ENCODE data around the gene PROCR.
"Not testable (repeated sequence)": the region's sequence is repeated elsewhere in the genome, so short reads cannot be mapped to it uniquely, and the experiment has no call there.

The PROCR gene

DNA sequence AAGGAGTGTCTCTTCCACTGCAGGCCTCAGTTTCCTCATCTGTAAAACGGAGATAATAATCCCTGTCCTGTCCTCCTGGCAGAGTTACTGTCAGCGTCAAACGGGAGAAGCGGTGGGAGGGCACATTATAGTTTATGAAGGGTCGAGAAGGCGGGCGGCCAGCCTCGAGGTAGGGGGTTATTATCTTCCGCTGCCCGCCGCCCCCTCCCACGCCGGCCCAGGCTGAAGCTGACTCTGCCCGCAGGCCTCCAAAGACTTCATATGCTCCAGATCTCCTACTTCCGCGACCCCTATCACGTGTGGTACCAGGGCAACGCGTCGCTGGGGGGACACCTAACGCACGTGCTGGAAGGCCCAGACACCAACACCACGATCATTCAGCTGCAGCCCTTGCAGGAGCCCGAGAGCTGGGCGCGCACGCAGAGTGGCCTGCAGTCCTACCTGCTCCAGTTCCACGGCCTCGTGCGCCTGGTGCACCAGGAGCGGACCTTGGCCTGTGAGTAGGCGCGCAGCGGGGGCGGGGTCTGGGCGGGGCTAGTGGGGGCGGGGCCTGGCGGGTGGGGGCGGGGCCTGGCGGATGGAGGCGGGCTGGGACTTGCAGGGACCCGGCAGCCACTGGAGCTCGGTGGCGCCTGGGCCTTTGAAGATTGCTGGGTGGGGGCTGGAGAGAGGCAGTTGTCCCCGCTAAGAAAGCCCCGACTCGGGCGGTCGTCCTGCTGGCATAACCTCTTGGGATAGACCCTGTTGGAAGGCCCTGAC, 2.8 kb downstream of the PROCR start:
- Mint-ChIP-seq H3K4me3 (no peak overlapping the region), H3K27me3 (no peaks in the 10 kb centered on the region), H3K36me3 (ENCODE audit: low read depth) (peaks cover 5% of the 10 kb centered on the region), H3K9me3 (no peaks in the 10 kb centered on the region), H3K4me1 (peaks cover 15% of the 10 kb centered on the region), H3K27ac (no peak overlapping the region)
- DNase-seq (no peak), ATAC-seq (no peak)

GRCh38 chr20:35176132-35176531, 4.3 kb downstream of the PROCR start:
- H3K4me3 Mint-ChIP-seq = no peak overlapping the region
- no peak overlapping the region for H3K27ac Mint-ChIP-seq
- peaks cover 5% of the 10 kb centered on the region for H3K36me3 Mint-ChIP-seq (ENCODE audit: low read depth)
- no peaks in the 10 kb centered on the region for H3K27me3 Mint-ChIP-seq
- ATAC-seq (no peak), DNase-seq (no peak)
- H3K9me3 Mint-ChIP-seq = no peaks in the 10 kb centered on the region
- H3K4me1 Mint-ChIP-seq = peaks cover 14% of the 10 kb centered on the region

DNA sequence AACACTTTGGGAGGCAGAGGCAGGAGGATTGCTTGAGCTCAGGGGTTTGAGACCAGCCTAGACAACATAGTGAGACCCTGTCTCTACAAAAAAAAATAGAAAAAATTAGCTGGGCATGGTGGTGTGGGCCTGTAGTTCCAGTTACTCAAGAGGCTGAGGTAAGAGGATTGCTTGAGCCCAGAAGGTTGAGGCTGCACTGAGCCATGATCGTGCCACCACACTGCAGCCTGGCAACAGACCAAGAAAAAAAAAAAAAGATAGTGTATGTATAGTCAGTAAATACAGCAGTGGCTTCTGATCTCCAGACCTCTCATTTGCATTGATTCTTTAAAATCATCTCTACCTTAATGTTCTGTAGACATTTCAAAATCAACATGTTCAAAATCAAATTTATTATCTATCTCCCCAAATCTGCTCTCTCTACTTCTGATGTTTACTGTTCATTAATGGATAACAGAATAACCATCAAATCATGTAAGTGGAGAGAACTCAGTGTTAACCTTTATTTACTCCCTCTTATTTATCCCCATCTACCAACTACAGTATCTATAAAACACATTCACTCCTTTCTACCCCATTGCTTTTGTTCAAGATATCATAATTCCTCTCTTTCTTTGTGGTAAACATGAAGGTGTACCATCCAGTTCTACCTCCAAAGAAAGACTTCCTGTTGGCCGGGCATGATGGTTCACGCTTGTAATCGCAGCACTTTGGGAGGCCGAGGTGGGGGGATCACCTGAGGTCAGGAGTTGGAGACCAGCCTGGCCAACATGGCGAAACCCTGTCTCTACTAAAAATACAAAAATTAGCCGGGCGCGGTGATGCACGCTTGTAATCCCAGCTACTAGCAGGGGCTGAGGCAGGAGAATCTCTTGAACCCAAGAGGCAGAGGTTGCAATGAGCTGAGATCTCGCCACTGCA, 7.7 kb downstream of the PROCR start:
- Mint-ChIP-seq H3K36me3 (ENCODE audit: low read depth) (peaks cover 5% of the 10 kb centered on the region), H3K27ac (no peak overlapping the region), H3K4me1 (no peaks in the 10 kb centered on the region), H3K4me3 (no peak overlapping the region), H3K27me3 (no peaks in the 10 kb centered on the region), H3K9me3 (no peaks in the 10 kb centered on the region)
- ATAC-seq (no peak), DNase-seq (no peak)

GRCh38 chr20:35180266-35180665, 8.4 kb downstream of the PROCR start:
- H3K4me3 Mint-ChIP-seq = no peak overlapping the region
- no peaks in the 10 kb centered on the region for H3K9me3 Mint-ChIP-seq
- H3K27ac Mint-ChIP-seq = no peak overlapping the region

DNA sequence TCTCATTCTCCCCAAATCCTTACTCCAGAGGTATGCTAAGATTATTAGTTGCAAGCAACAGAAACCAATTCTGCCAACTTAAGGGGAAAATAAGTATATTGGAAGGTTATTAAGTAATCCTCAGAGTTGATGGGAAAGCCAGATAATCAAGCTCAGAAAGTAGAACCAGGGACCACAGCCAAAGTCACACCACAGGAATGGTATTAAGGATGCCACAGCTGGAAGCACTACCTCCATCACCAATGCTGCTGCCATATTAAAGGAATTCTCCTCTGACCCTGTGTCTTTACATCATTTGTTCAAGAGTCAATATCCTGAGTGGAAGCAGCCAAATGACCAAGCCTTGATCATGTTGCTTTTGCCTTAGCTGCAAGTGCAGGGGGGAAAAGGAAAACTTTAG, 9.9 kb downstream of the PROCR start:
- no peaks in the 10 kb centered on the region for H3K27me3 Mint-ChIP-seq
- H3K4me3 Mint-ChIP-seq = no peak overlapping the region
- ATAC-seq (no peak), DNase-seq (no peak)
- H3K36me3 Mint-ChIP-seq (ENCODE audit: low read depth) = peaks cover 5% of the 10 kb centered on the region
- H3K9me3 Mint-ChIP-seq = no peaks in the 10 kb centered on the region
- no peak overlapping the region for H3K27ac Mint-ChIP-seq
- H3K4me1 Mint-ChIP-seq = no peaks in the 10 kb centered on the region

More at GRCh38 chr20:35180266-35180665, 8.4 kb downstream of the PROCR start:
- DNase-seq = no peak
- ATAC-seq = no peak
- Mint-ChIP-seq H3K36me3 (ENCODE audit: low read depth) (peaks cover 5% of the 10 kb centered on the region), H3K27me3 (no peaks in the 10 kb centered on the region), H3K4me1 (no peaks in the 10 kb centered on the region)

GRCh38 chr20:35186691-35187289, 14.9 kb downstream of the PROCR start:
- H3K4me3 Mint-ChIP-seq; H3K27ac Mint-ChIP-seq; H3K36me3 Mint-ChIP-seq (ENCODE audit: low read depth); H3K27me3 Mint-ChIP-seq; H3K9me3 Mint-ChIP-seq; H3K4me1 Mint-ChIP-seq; DNase-seq; ATAC-seq: not testable (repeated sequence)

DNA sequence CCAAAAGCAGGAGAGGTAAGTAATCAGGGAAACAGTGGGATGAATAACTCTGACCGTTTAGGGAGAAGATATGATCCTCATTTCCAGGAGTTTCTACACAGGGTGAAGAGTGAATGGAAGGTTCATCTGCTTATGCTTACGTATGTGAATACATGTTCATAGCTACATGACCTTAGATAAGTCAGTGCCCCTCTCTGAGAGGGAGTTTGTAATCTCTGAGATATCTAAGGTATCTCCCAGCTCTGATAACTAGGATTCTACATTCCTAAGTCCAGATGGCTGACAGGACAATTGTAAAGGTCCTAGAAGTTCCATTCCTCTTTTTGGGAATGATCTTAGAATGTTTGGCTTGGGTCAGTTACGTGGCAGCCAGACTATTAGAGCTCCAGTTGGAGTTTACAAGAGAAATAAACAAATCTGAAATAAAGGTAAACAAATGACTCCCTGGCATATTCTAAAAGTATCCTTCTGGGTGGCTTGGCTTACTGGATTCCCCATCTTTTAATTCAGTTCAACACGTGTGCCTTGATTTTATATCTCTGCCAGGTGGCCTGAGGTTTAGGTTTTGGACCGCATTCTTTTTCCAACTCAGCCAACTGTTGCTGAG, 15.8 kb downstream of the PROCR start:
- DNase-seq = no peak
- Mint-ChIP-seq H3K4me3 (no peak overlapping the region), H3K27ac (no peak overlapping the region), H3K27me3 (no peaks in the 10 kb centered on the region), H3K4me1 (no peaks in the 10 kb centered on the region), H3K9me3 (no peaks in the 10 kb centered on the region), H3K36me3 (ENCODE audit: low read depth) (no peaks in the 10 kb centered on the region)
- ATAC-seq = no peak

- H3K27me3 Mint-ChIP-seq; H3K4me1 Mint-ChIP-seq; H3K9me3 Mint-ChIP-seq; H3K36me3 Mint-ChIP-seq (ENCODE audit: low read depth); ATAC-seq; DNase-seq; H3K27ac Mint-ChIP-seq; H3K4me3 Mint-ChIP-seq: not testable (repeated sequence)
Observed at GRCh38 chr20:35189223-35189622, 17.4 kb downstream of the PROCR start.

GRCh38 chr20:35190556-35190955, 18.7 kb downstream of the PROCR start:
- H3K9me3 Mint-ChIP-seq = peaks cover 6% of the 10 kb centered on the region
- no peaks in the 10 kb centered on the region for H3K4me1 Mint-ChIP-seq
- no peak overlapping the region for H3K27ac Mint-ChIP-seq
- peaks cover 5% of the 10 kb centered on the region for H3K36me3 Mint-ChIP-seq (ENCODE audit: low read depth)
- H3K4me3 Mint-ChIP-seq = no peak overlapping the region
- no peak for DNase-seq
- ATAC-seq = no peak
- H3K27me3 Mint-ChIP-seq = no peaks in the 10 kb centered on the region

DNA sequence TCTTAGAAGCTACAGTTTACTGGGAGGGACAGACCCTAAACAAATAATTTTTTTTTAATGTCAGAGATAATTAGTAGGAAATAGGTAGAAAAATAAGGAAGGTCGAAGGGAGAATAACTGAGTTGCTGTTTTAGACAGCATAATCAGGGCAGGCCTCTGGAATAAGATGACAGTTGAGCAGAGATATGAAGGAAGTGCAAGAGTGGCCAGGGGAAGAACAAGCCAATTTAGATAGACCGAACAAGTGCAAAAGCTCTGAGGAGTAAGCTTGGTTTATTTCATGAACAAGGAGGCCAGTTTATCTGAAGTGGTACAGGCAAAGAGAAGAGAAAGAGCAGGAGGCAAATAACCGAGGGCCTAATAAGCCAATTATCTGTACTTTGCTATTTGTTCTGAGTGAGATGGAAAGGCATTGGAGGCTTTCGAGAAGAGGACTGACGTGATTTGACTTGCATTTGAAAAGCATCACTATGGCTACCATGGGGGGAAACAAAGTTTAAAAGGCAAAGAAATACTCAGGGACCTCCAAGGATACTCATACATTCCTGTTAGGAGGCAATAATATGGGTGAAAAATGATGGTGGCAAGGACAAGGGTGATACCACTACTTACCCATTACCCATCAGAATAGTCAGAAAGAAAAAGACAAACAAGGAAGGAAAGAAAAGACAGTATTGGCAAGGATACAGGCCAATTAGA, 19.7 kb downstream of the PROCR start:
- Mint-ChIP-seq H3K27ac (no peak overlapping the region), H3K9me3 (peaks cover 10% of the 10 kb centered on the region)

GRCh38 chr20:35192118-35192872, 20.4 kb downstream of the PROCR start:
- ATAC-seq = no peak
- Mint-ChIP-seq H3K27ac (no peak overlapping the region), H3K4me1 (no peaks in the 10 kb centered on the region), H3K27me3 (no peaks in the 10 kb centered on the region), H3K4me3 (no peak overlapping the region), H3K9me3 (peaks cover 17% of the 10 kb centered on the region), H3K36me3 (ENCODE audit: low read depth) (peaks cover 17% of the 10 kb centered on the region)
- no peak for DNase-seq

More for the DNA sequence above, 19.7 kb downstream of the PROCR start:
- no peaks in the 10 kb centered on the region for H3K4me1 Mint-ChIP-seq
- H3K36me3 Mint-ChIP-seq (ENCODE audit: low read depth) = peaks cover 10% of the 10 kb centered on the region
- ATAC-seq = no peak
- H3K27me3 Mint-ChIP-seq = no peaks in the 10 kb centered on the region
- DNase-seq = no peak
- no peak overlapping the region for H3K4me3 Mint-ChIP-seq

GRCh38 chr20:35193031-35193791, 21.3 kb downstream of the PROCR start:
- Mint-ChIP-seq H3K9me3 (peaks cover 18% of the 10 kb centered on the region), H3K36me3 (ENCODE audit: low read depth) (peaks cover 18% of the 10 kb centered on the region)
- not testable (repeated sequence) for H3K27me3 Mint-ChIP-seq, H3K4me1 Mint-ChIP-seq, DNase-seq, H3K27ac Mint-ChIP-seq, ATAC-seq, H3K4me3 Mint-ChIP-seq

GRCh38 chr20:35196313-35196712, 24.4 kb downstream of the PROCR start:
- Mint-ChIP-seq H3K4me1 (no peaks in the 10 kb centered on the region), H3K36me3 (ENCODE audit: low read depth) (peaks cover 21% of the 10 kb centered on the region), H3K27ac (no peak overlapping the region), H3K4me3 (no peak overlapping the region), H3K9me3 (peaks cover 18% of the 10 kb centered on the region), H3K27me3 (no peaks in the 10 kb centered on the region)
- DNase-seq = no peak
- ATAC-seq = no peak
